Astrocyte of the spinal cord (primary cell): Measurements from ENCODE around the gene RHOV.
A peak's percentile ranks its signal among the peaks of the same experiment; 100 is the strongest.

Source experiments
- DNase-seq: peaks from one replicate; pipeline ENCODE4 v3.0.0; 2011; ENCODE audit warnings: low read depth, low spot score
- H3K4me3 ChIP-seq: 2 replicates; pipeline ENCODE4 v1.5.1; 2011; ENCODE audit warnings: low read depth, mild to moderate bottlenecking, low read length, moderate library complexity
- CTCF ChIP-seq: IDR thresholded peaks from 2 replicates; pipeline ENCODE4 v1.5.1; 2012; ENCODE audit warnings: low read depth, mild to moderate bottlenecking, low read length, inconsistent platforms
- in situ Hi-C: cut with HindIII; loops from 2 replicates; pipeline ENCODE4 v1.10.0; 2017; ENCODE audit warnings: low sequenced_read_pairs

Gene RHOV

GRCh38 chr15:40845511-40846284 is 28.3 kb downstream of the RHOV start:
- no peak overlapping the region for H3K4me3 ChIP-seq
- DNase-seq: no peak
- in situ Hi-C loops: no loop called here
- TF ChIP-seq CTCF: no peak

GRCh38 chr15:40845036-40845435 is 29.0 kb downstream of the RHOV start:
- H3K4me3 ChIP-seq: no peak overlapping the region
- in situ Hi-C loops: no loop called here
- no peak for DNase-seq
- TF ChIP-seq CTCF: no peak

GRCh38 chr15:40844696-40845030 is 29.4 kb downstream of the RHOV start:
- no peak for TF ChIP-seq CTCF
- in situ Hi-C loops: no loop called here
- H3K4me3 ChIP-seq: peak overlapping the region; percentile 27
- DNase-seq: no peak

GRCh38 chr15:40843885-40844695 is 29.9 kb downstream of the RHOV start, which contains the start of gene SPINT1:
SPINT1 (plus strand) TSS chr15:40844048; CDS start chr15:40844555, 507 bp downstream.
- DNase-seq: no peak
- in situ Hi-C loops: no loop called here
- TF ChIP-seq CTCF: no peak
- H3K4me3 ChIP-seq: peak within 1 kb of the TSS; percentile 34

- in situ Hi-C loops: no loop called here
- TF ChIP-seq CTCF: no peak
- no peak overlapping the region for H3K4me3 ChIP-seq
- DNase-seq: no peak
Observed at GRCh38 chr15:40843261-40843884, 30.7 kb downstream of the RHOV start.

- no peak overlapping the region for H3K4me3 ChIP-seq
- no peak for DNase-seq
- TF ChIP-seq CTCF: no peak
- in situ Hi-C loops: no loop called here
Observed at GRCh38 chr15:40841741-40842140, 32.3 kb downstream of the RHOV start.
